ENCODE measurements around the gene ATP6V0A4. TPM values are rescaled to one million over a fixed set of nuclear protein-coding genes. Genes with fewer than 3 reads are reported as not detected.

ATP6V0A4 gene
- total RNA-seq, 3 donors from 2014 or later (not counting 1 experiment from before 2014, with no cell fraction given), result not detected

- intact Hi-C loops (cut with micrococcal nuclease), result no loop called here
- ATAC-seq (peak in 1 of 3 donors; percentile 7), DNase-seq (no peak)
- Histone ChIP-seq H3K9me3 (ENCODE audit: control insufficient read depth, insufficient read depth, low read length) (no peaks in the 10 kb centered on the region), H3K4me3 (ENCODE audit: low read length) (no peak overlapping the region), H3K4me1 (ENCODE audit: control insufficient read depth, insufficient read depth, low read length) (peaks cover 14% of the 10 kb centered on the region), H3K36me3 (ENCODE audit: control insufficient read depth, insufficient read depth, low read length) (no peaks in the 10 kb centered on the region), H3K27me3 (ENCODE audit: control insufficient read depth, insufficient read depth, low read length) (no peaks in the 10 kb centered on the region), H3K27ac (ENCODE audit: low read length) (no peak overlapping the region)
- Mint-ChIP-seq H3K4me1 (peaks cover 5% of the 10 kb centered on the region in 2 donors), H3K27me3 (ENCODE audit: low read depth in 2 of 2) (peaks cover 7 to 11% of the 10 kb centered on the region in 2 donors), H3K27ac (no peak overlapping the region), H3K36me3 (no peaks in the 10 kb centered on the region), H3K4me3 (no peak overlapping the region), H3K9me3 (no peaks in the 10 kb centered on the region)
- WGBS (ENCODE audit: insufficient coverage), result 89% methylated on average over 9 of the region's 9 CpGs
- no peak for TF ChIP-seq CTCF (IDR thresholded peaks at IDR 0.05)
Measured at GRCh38 chr7:138796038-138796615, 1.9 kb downstream of the ATP6V0A4 start.

- Histone ChIP-seq H3K9me3 (ENCODE audit: control insufficient read depth, insufficient read depth, low read length) (peaks cover 4% of the 10 kb centered on the region), H3K36me3 (ENCODE audit: control insufficient read depth, insufficient read depth, low read length) (no peaks in the 10 kb centered on the region), H3K4me1 (ENCODE audit: control insufficient read depth, insufficient read depth, low read length) (no peaks in the 10 kb centered on the region), H3K27me3 (ENCODE audit: control insufficient read depth, insufficient read depth, low read length) (no peaks in the 10 kb centered on the region), H3K27ac (ENCODE audit: low read length) (no peak overlapping the region), H3K4me3 (ENCODE audit: low read length) (no peak overlapping the region)
- WGBS (ENCODE audit: insufficient coverage), result 69% methylated on average over 9 of the region's 10 CpGs
- Mint-ChIP-seq H3K27me3 (ENCODE audit: low read depth in 2 of 2) (peaks cover 9 to 11% of the 10 kb centered on the region in 2 donors), H3K36me3 (no peaks in the 10 kb centered on the region), H3K4me1 (no peaks in the 10 kb centered on the region), H3K9me3 (peaks cover 0 to 3% of the 10 kb centered on the region in 2 donors), H3K27ac (no peak overlapping the region), H3K4me3 (no peak overlapping the region)
- ATAC-seq (no peak), DNase-seq (no peak)
- intact Hi-C loops (cut with micrococcal nuclease), result no loop called here
- no peak for TF ChIP-seq CTCF (IDR thresholded peaks at IDR 0.05)
Measured at GRCh38 chr7:138785587-138786437, 12.2 kb downstream of the ATP6V0A4 start.

GRCh38 chr7:138784692-138785091, 13.3 kb downstream of the ATP6V0A4 start:
- no peak for TF ChIP-seq CTCF (IDR thresholded peaks at IDR 0.05)
- H3K4me1 ChIP-seq (ENCODE audit: control insufficient read depth, insufficient read depth, low read length), result no peaks in the 10 kb centered on the region
- no peak overlapping the region for H3K4me3 Mint-ChIP-seq
- no peaks in the 10 kb centered on the region for H3K36me3 Mint-ChIP-seq
- no peaks in the 10 kb centered on the region for H3K27me3 ChIP-seq (ENCODE audit: control insufficient read depth, insufficient read depth, low read length)
- no peak overlapping the region for H3K27ac ChIP-seq (ENCODE audit: low read length)
- H3K36me3 ChIP-seq (ENCODE audit: control insufficient read depth, insufficient read depth, low read length), result no peaks in the 10 kb centered on the region
- no peak overlapping the region for H3K27ac Mint-ChIP-seq
- no peak overlapping the region for H3K4me3 ChIP-seq (ENCODE audit: low read length)
- ATAC-seq (no peak), DNase-seq (no peak)
- WGBS (ENCODE audit: insufficient coverage), result 70% methylated on average over 4 of the region's 4 CpGs
- no peaks in the 10 kb centered on the region for H3K4me1 Mint-ChIP-seq
- H3K9me3 ChIP-seq (ENCODE audit: control insufficient read depth, insufficient read depth, low read length), result peaks cover 4% of the 10 kb centered on the region
- H3K9me3 Mint-ChIP-seq, result peaks cover 0 to 3% of the 10 kb centered on the region in 2 donors
- intact Hi-C loops (cut with micrococcal nuclease), result no loop called here
- H3K27me3 Mint-ChIP-seq (ENCODE audit: low read depth in 2 of 2), result peaks cover 7 to 9% of the 10 kb centered on the region in 2 donors
